HG02970 (cell line): ENCODE data around the gene TRIM66.

Experiments
- ATAC-seq: cut with Tn5 transposase; IDR thresholded peaks from one replicate; pipeline ENCODE4 v1.9.1; 2021; ENCODE audit warnings: mild to moderate bottlenecking, moderate library complexity, moderate number of reproducible peaks; ENCODE audit not compliant: unreplicated experiment, low FRiP score

TRIM66 gene, protein sequence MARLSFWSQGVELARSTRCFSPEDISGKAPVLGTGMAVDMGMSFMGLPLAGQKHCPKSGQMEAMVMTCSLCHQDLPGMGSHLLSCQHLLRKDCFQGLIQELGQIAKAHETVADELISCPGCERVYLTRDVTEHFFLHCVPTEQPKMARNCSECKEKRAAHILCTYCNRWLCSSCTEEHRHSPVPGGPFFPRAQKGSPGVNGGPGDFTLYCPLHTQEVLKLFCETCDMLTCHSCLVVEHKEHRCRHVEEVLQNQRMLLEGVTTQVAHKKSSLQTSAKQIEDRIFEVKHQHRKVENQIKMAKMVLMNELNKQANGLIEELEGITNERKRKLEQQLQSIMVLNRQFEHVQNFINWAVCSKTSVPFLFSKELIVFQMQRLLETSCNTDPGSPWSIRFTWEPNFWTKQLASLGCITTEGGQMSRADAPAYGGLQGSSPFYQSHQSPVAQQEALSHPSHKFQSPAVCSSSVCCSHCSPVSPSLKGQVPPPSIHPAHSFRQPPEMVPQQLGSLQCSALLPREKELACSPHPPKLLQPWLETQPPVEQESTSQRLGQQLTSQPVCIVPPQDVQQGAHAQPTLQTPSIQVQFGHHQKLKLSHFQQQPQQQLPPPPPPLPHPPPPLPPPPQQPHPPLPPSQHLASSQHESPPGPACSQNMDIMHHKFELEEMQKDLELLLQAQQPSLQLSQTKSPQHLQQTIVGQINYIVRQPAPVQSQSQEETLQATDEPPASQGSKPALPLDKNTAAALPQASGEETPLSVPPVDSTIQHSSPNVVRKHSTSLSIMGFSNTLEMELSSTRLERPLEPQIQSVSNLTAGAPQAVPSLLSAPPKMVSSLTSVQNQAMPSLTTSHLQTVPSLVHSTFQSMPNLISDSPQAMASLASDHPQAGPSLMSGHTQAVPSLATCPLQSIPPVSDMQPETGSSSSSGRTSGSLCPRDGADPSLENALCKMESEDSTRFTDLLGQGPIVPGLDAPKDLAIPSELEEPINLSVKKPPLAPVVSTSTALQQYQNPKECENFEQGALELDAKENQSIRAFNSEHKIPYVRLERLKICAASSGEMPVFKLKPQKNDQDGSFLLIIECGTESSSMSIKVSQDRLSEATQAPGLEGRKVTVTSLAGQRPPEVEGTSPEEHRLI (N-terminal part only)

DNA sequence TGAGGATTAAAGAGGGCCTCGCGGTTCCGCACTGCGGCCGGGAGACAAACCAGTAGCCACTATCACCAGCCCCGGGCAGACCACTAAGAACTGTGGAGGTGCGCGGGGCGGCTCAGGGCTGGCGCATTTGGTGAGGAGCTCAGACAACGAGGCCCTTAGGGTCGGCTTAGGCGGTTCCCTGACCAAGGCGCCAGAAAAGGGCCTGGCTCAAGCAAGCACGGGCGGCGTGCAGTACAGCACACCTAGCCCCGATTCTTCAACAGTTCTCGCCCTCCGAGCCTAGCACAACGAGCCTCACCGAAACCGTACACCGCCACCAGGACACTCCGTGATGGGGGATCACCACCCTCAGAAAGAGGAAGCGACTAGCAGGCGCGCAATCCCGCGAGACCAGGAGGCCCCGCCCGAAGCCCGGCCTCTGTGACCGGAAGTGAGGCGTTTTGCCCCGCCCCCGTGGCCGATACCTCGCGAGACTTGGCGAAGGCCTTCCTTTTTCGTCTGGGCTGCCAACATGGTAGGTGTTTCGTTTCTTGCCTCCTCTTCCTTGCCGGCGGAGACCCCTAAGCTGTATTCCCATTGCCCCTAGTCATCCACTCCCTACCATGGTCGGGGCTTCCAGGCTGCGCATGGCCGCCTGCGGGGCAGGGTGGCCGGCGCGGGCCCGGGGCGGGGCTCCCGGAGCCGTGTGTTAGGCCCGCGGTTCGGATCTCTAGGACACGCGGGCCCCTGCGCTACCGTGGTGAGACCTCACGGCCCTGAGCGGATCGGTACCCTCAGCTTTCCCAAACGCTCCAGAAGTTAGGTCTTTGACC is at the start of gene TRIM66, which contains the start of gene RPL27A:
TRIM66 (minus strand) TSS at position 363 of the 812 bp plus-strand sequence. CDS start 10,391 bp downstream, outside the sequence.
RPL27A (plus strand) TSS at position 490 of the 812 bp plus-strand sequence; CDS start at position 512, 22 bp downstream.
- ATAC-seq: peak; percentile 95

DNA sequence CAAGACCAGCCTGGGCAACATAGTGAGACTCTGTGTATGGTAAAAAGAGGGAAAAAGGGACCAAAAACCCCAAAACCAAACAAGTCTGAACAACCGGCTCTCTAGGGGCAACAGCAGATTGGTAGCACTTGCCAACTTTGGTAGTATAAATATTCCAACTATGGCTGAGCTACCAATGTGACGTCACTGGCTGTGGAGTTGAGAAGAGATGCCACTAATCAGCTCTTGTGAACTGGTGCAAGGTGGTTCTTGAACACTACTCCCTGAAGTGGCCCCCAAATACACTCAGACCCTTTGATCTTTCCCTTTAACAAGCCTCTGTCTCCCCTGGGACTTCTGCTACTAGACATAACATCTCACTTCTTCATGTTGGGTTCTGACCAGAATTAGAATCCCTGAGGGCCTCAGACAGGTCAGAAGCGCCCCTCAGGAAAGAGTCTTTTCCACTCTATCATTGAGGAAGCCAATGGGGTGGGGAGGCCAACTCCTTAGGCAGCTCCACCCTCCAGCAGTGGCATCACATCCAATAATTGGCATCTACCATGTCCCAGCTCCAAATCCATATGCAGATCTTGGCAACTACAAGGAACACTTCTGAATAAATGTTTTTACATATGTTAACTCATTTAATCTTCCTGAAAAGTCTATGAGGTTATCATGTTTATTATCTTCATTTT is 49.3 kb upstream of the TRIM66 start:
- ATAC-seq: no peak

DNA sequence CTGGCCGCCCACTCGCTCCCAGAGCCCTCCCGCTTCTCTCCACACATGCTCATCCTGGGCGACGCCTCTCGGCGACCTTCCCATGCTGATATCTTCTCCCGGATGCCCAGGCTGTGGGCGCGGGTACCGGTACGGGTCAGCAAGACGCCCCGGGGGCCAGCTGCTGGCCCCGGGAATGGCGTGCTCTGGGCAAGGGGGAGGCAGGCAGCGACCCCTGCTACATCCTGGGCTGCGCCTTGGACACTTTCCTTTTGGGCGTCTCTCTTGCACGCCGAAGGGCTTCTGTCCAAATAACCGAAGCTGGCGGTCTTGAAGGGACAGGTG is 48.2 kb upstream of the TRIM66 start:
- no peak for ATAC-seq

DNA sequence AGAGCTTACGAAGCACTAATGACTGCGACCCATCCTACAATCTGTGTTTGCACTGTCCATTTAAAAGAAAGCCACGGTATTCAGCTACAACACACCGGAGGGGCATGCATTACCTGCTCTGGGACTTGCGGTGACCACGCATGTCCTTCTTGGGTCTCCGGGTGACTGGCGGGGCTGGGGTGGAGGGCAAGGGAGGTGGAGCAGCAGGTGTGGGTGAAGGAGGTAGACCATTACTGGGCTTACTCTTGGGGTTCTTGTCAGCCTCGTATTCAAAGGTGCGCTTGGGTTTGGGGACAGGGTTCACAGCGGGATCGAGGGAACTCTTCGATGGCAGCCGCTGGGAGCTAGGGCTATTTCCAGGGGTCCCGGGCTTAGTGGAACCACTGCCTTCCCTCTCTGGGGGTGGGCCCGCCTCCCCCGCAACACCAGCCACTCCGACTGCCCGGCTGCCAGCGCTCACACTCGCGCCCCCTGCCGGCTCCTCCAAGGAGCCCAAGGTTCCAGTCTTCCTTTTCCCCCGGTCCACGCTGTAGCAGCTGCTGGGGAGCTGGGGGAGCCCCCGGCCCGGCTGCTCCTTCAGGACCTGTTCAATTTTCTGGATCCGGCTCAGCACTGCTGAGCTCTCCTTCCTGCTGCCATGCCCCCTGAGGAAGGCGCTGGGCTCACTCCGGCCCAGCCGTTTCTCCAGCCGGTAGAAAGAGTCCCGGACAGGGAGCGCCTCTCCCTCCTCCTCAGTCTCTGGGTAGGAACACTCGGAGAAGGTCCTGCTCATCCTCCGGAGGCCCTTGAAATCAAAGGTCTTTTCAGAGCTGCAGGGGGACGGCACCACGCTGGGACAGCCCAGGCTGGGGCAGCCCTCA is 47.6 kb upstream of the TRIM66 start:
- ATAC-seq: no peak

DNA sequence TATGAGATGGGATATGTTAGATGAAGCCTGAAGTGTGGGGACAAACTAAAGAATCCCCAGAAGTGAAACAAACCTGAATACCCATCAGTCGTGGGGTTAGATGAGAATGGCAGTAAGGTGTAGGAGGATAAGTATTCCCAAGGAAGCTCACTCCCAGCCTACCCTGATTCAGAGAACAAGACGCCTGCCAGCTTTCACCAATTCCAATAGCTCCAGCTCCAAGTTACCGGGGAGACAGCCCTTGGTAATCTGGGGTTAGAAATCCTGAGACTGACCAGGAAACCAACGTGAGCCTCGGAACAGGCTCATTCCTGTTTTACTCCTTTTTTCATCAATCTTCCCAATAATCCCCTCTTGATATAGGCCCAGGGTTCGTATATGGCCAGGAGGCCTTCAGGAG is 46.6 kb upstream of the TRIM66 start:
- ATAC-seq: no peak

DNA sequence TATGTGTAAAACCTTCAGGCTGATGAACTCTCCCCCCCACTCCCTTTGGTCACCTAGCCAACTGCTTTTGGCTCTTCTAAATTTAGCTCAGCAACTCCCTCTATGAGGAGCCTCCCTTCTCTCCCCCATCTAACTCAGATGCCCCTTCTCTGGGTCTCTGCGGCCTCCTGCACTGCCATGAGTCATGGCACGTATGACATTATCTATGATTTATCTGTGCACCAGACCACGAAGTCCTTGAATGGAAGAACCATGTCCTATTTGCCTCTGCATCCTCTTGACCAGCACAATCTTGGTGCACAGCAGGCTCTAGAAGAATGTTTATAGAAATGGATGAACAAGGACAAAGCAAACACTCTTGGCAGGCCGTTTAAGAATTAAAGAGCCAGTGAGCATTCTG is 46.1 kb upstream of the TRIM66 start:
- no peak for ATAC-seq

DNA sequence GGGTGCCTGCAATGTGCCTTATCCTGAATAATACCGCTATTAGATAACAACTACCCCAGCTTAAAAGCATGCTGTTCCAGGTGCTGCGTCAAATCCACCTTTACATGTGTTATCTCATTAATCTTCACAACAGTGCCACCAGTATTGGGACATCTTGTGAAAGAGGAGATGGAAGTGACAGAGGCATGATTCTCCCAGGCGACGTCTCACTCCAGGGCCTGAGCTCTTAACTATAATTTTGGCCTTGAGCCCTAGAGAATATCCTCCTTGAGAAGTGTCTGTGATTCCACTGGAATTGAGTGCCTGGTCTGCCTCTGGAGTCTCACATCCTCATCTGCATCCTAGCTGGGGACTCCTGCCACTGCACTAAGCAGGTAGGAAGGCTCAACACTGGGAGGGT is 43.9 kb upstream of the TRIM66 start:
- ATAC-seq: no peak

DNA sequence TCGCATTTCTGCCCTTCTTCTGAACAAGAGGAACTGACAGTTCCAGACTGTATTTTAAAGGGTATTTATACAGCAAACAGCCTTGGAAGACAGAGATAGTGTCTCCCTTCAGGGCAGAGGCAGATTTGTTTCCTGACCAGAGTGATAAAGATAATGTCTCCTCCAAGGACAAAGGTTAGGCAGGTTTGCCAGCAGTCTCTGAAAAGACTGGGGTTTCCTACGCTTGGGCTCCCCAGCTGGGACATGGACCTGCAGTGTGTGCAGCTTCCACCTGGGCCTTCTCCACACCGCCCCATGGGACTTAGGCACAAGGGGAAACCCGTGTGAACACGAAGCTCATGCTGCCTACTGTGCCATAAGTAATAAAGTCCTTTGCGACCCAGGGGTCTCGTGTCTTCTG is 42.2 kb upstream of the TRIM66 start:
- no peak for ATAC-seq

DNA sequence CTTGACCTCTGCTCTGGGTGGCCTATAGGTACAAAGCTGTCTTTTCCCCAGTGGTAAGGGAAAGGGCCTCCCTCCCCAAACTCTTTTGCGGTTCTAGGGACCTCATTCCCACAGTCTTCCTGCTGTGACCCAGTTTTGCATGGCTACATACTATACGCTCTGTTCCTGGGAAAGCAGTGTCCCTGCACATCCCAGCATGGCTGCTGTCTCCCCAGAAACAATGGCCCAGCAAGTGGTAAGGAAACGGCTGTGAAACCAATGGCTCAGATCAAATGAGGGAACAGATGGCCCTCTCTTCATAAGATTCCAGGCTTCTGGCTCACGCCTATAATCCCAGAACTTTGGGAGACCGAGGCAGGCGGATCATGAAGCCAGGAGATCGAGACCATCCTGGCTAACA is 41.2 kb upstream of the TRIM66 start:
- no peak for ATAC-seq

DNA sequence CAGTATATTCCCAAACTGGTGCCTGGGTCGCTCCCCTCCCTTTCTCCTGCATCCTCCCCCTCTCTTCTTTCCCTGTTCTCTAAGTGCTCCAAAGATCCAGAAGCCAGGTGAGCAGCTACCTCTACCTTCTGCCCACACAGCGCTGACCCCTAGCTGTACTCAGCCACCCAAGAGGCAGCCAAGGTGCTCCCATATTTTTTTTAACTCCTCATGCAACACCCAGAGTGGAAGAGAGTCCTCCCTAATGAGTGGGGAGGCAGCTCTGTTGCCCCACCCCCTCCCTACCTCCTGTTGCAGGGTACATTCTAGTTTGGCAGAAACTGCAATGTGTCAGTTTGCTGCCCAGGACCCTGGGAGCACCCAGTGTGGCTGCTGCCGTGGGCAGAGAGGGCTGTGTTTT is 40.3 kb upstream of the TRIM66 start:
- no peak for ATAC-seq

DNA sequence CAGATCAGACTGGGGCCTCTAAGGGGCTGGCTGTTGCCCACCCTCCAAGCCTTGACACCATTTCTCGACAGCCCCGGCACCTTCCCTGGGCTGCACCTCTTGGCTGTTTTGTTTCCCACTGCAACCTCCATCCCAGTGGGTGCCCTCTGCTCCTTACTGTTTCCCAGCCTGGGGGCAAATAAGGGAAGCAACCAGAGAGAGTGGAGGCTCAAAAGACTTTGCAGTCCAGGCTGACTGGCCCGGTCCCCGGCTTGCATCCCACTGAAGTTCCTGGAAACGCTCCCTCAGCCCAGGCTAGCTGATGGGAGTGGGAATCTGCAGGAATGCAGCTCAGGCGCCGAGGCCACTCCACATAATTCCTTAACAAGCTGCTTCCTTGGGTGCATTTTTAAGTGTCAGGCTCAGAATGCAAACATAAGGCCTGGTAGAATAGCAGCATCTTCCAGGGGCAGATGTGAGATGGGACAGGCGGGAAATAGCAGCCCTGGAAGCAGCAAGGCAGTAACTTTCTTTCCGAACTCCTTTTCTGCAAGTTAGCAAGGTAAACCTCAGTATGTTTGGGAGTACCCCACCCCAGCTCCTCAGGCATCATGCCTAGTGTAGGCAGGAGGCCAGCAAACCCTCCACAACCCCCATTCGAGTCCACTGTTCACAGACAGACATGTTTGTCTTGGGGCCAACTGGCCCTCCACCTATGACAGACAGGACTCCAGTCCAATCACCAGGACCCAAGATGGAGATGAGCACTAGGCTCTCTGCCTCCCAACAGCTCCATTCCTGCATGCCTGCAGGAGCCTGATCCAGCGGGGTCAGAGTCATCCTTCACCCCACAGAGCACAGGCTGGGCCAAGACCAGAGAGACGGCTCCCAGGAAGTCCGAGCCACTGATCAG is 39.4 kb upstream of the TRIM66 start:
- ATAC-seq: no peak

DNA sequence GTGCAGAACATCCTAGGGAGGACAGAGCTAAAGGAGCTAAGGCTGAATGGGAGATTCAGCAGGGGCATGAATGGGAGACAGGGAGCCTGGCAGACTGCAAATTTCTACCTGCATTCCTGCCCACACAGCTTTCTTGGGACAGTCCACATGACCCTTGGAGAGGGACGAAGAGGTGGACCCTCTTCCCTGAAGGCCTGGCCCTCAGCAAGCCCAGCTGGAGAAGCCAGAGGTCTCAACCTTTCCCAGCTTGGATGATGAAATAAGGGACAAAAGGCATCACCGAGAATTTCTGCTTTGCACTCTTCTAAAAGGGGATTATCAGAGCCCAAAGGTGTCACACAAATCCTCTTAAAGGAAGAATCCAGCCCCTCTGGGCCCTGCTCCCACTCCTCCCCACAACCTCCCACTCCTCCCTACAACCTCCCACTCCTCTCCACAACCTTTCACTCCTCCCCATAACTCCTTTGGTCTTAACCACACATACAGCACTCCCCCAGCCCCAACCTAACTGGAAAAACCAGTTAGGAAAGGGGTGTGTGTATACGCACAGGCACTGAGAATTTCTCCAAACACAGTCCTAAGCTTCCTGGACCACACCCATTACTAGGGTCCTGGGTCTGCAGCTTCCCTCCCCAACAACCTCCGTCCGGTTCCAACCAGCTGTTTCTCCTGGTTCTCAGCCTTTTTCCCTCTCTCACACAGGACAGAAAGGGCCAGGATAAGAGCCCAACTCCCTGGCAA is 38.6 kb upstream of the TRIM66 start:
- no peak for ATAC-seq

DNA sequence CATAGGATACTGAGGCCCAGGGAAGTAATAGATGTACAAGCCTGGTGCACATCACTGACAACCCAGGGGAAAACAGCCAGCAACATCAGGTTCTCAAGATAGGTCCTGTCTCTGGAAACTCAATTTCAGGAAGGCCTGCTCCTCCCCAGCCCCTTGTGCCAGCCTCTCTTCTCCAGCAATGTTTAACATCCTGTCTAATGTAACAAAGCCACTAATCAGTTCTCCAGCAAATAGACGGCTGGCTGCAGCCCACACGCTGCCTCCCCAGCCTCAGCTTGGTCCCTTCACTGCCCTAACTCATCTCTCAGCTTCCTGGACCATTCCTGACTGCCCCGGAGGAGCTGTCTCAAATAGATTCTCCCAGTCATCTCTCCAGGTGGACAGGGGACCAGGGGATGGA is 37.9 kb upstream of the TRIM66 start:
- ATAC-seq: no peak

DNA sequence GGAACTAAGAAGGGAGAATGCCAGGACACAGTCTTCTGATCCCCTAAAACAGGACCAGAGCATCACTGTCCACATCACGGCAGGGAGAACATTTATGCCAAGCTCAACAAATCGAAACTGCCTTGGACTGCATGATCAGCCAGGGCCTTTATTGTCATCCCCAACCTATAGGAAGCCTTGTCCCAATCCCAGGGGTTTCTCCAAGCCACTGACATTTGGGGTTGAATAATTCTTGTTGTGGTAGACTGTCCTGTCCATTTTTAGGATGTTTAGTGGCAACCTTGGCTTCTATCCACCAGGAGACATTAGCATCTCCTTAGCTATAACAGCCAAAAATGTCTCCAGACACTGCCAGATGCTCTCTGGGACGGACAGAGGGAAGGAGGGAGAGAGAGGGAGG is 37.3 kb upstream of the TRIM66 start:
- ATAC-seq: no peak

DNA sequence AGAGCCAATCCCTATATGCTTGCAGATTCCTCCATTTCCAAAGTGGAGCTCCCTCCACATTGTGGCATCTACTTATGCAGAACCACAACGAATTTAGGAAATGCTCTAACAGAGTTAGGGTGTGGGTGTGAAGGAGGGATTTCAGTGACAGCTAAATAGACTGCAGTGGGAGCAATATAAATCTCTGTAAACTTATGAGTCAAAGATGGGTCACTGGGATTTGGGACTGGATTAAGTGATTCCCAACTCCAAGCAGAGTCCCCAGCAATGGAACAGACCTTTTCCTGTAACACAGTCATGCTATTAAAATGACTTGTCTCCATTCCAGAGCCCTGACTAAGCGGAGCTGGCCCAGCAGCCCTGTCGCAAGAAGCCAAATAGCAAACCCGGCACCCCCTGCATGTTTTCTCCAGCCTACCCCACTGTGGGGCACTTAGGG is 36.8 kb upstream of the TRIM66 start:
- ATAC-seq: no peak

DNA sequence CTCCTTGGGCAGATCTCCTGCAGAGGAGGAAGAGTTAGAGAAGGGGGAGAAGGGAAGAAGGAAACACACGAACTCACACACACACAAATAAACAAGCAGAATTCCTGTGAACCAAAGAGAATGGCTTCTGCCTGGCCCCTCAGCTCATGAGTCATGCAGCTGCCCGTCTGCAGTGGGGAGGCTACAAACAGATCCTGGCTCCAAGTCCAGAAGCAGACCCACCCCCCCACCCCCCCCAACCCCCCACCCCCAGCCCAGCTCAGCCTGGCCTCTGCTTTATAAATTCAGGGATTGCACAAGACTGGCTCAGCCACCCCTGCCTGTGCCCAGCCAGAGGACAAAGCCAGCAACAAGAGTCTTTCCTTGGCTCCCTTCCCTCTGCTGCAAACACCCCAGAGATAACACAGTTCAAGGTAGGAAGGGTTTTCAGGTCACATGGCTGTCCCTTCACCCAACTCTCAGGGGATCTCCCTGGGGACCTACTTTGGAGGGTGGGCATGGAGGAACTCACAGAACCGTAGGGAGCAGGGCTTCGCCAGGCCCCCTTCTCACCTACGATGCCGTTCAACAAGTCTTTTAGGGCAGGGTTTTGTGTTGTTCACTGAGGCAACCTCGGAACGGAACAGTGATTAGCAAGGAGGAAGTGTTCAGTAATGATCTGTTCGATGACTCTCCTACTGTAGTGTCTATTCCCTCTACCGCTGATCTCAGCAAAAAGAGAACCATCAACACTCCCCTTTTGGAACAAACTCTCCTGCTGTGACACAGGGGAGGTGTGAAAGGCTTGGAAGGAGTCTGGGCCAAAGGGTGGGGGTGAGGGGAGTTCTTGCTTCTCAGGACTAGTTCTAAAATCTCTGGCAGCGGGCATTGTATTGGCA is 35.6 kb upstream of the TRIM66 start:
- no peak for ATAC-seq
